Mucosa of rectum (tissue), 2 donors: ENCODE results near the gene RPTOR.
A peak's percentile ranks its signal among the peaks of the same experiment; 100 is the strongest.

Experiments
- H3K27ac ChIP-seq, 2 donors: one replicate each; pipeline ENCODE4 v1.7.0; 2013; ENCODE audit warnings: inconsistent platforms in 2 of 2, low read depth in 2 of 2, low read length in 2 of 2
- H3K27me3 ChIP-seq, 2 donors: one replicate each; pipeline ENCODE4 v1.7.0; 2013; ENCODE audit warnings: low read length in 2 of 2; ENCODE audit not compliant: control insufficient read depth in 2 of 2, insufficient read depth in 2 of 2
- H3K36me3 ChIP-seq, 2 donors: one replicate each; pipeline ENCODE4 v1.7.0; 2013; ENCODE audit warnings: low read length in 2 of 2; ENCODE audit not compliant: control insufficient read depth in 2 of 2, insufficient read depth in 2 of 2
- H3K4me1 ChIP-seq, 2 donors: one replicate each; pipeline ENCODE4 v1.7.0; 2013; ENCODE audit warnings: low read length in 2 of 2, mild to moderate bottlenecking in 1 of 2; ENCODE audit not compliant: control insufficient read depth in 2 of 2, insufficient read depth in 2 of 2
- H3K4me3 ChIP-seq, 2 donors: one replicate each; pipeline ENCODE4 v1.7.0; 2013; ENCODE audit warnings: low read length in 2 of 2
- H3K9ac ChIP-seq, 2 donors: one replicate each; pipeline ENCODE4 v1.7.0; 2013; ENCODE audit warnings: low read length in 2 of 2, low read depth in 1 of 2, mild to moderate bottlenecking in 1 of 2
- H3K9me3 ChIP-seq, 2 donors: one replicate each; pipeline ENCODE4 v1.7.0; 2013; ENCODE audit warnings: low read length in 2 of 2; ENCODE audit not compliant: control insufficient read depth in 2 of 2
- donor health status: healthy.
- donor health status: Normal muscosa, but diverticular disease.

RPTOR gene

GRCh38 chr17:80930335-80931279 lies 386.0 kb downstream of the RPTOR start:
- H3K4me1 ChIP-seq: no peaks in the 10 kb centered on the region

GRCh38 chr17:80931421-80932265 lies 387.0 kb downstream of the RPTOR start:
- H3K9me3 ChIP-seq: no peaks in the 10 kb centered on the region
- H3K4me3 ChIP-seq: no peak overlapping the region
- H3K9ac ChIP-seq: no peak overlapping the region
- no peaks in the 10 kb centered on the region for H3K4me1 ChIP-seq
- H3K27ac ChIP-seq: no peak overlapping the region
- peaks cover 16 to 18% of the 10 kb centered on the region in 2 donors for H3K36me3 ChIP-seq
- H3K27me3 ChIP-seq: no peaks in the 10 kb centered on the region

More at GRCh38 chr17:80930335-80931279, 386.0 kb downstream of the RPTOR start:
- no peak overlapping the region for H3K4me3 ChIP-seq
- peaks cover 16 to 25% of the 10 kb centered on the region in 2 donors for H3K36me3 ChIP-seq
- H3K9me3 ChIP-seq: no peaks in the 10 kb centered on the region
- H3K27me3 ChIP-seq: no peaks in the 10 kb centered on the region
- H3K9ac ChIP-seq: no peak overlapping the region
- no peak overlapping the region for H3K27ac ChIP-seq

GRCh38 chr17:80935526-80935925 lies 390.9 kb downstream of the RPTOR start:
- H3K27me3 ChIP-seq: no peaks in the 10 kb centered on the region
- no peak overlapping the region for H3K4me3 ChIP-seq
- no peak overlapping the region for H3K27ac ChIP-seq
- no peaks in the 10 kb centered on the region for H3K9me3 ChIP-seq
- H3K36me3 ChIP-seq: peaks cover 3% of the 10 kb centered on the region in 2 donors
- H3K9ac ChIP-seq: no peak overlapping the region
- peaks cover 0 to 5% of the 10 kb centered on the region in 2 donors for H3K4me1 ChIP-seq

- H3K9ac ChIP-seq: no peak overlapping the region
Measured at GRCh38 chr17:80936218-80936617, 391.6 kb downstream of the RPTOR start.

GRCh38 chr17:80936723-80937122 lies 392.1 kb downstream of the RPTOR start:
- peaks cover 0 to 3% of the 10 kb centered on the region in 2 donors for H3K36me3 ChIP-seq
- no peaks in the 10 kb centered on the region for H3K27me3 ChIP-seq
- no peak overlapping the region for H3K4me3 ChIP-seq
- no peaks in the 10 kb centered on the region for H3K9me3 ChIP-seq
- H3K4me1 ChIP-seq: peaks cover 0 to 5% of the 10 kb centered on the region in 2 donors
- no peak overlapping the region for H3K27ac ChIP-seq
- no peak overlapping the region for H3K9ac ChIP-seq

More at GRCh38 chr17:80936218-80936617, 391.6 kb downstream of the RPTOR start:
- H3K27me3 ChIP-seq: no peaks in the 10 kb centered on the region
- peaks cover 0 to 5% of the 10 kb centered on the region in 2 donors for H3K4me1 ChIP-seq
- no peak overlapping the region for H3K27ac ChIP-seq
- no peaks in the 10 kb centered on the region for H3K9me3 ChIP-seq
- peaks cover 0 to 3% of the 10 kb centered on the region in 2 donors for H3K36me3 ChIP-seq
- H3K4me3 ChIP-seq: no peak overlapping the region

- peak overlapping the region in 1 of 2 donors; percentile 1 for H3K27ac ChIP-seq
- H3K9ac ChIP-seq: no peak overlapping the region
- H3K4me3 ChIP-seq: no peak overlapping the region
- H3K9me3 ChIP-seq: no peaks in the 10 kb centered on the region
- H3K36me3 ChIP-seq: peaks cover 0 to 3% of the 10 kb centered on the region in 2 donors
- no peaks in the 10 kb centered on the region for H3K27me3 ChIP-seq
- H3K4me1 ChIP-seq: peaks cover 7 to 10% of the 10 kb centered on the region in 2 donors
Measured at GRCh38 chr17:80937462-80938381, 393.1 kb downstream of the RPTOR start.

GRCh38 chr17:80938556-80938955 lies 393.9 kb downstream of the RPTOR start:
- H3K9ac ChIP-seq: no peak overlapping the region
- no peaks in the 10 kb centered on the region for H3K27me3 ChIP-seq
- H3K9me3 ChIP-seq: no peaks in the 10 kb centered on the region
- peaks cover 10% of the 10 kb centered on the region in 2 donors for H3K4me1 ChIP-seq
- H3K36me3 ChIP-seq: peaks cover 0 to 3% of the 10 kb centered on the region in 2 donors
- no peak overlapping the region for H3K4me3 ChIP-seq
- H3K27ac ChIP-seq: no peak overlapping the region

- Histone ChIP-seq H3K36me3 (peaks cover 0 to 3% of the 10 kb centered on the region in 2 donors), H3K9ac (peak overlapping the region in 1 of 2 donors; percentile 8), H3K27me3 (no peaks in the 10 kb centered on the region), H3K4me3 (no peak overlapping the region), H3K9me3 (no peaks in the 10 kb centered on the region), H3K27ac (peak overlapping the region in 1 of 2 donors; percentile 4), H3K4me1 (peaks cover 10 to 13% of the 10 kb centered on the region in 2 donors)
Measured at GRCh38 chr17:80939151-80940145, 394.8 kb downstream of the RPTOR start.
